Activated T-cell treated with anti-CD3 and anti-CD28 coated beads, Interleukin-2, amount 50 U/mL, for 4 hours (primary cell): ENCODE data around the gene SYNCRIP. TPM values are rescaled to one million over a fixed set of nuclear protein-coding genes. Genes with fewer than 3 reads are reported as not detected.
"Not testable (repeated sequence)": the region's sequence is repeated elsewhere in the genome, so short reads cannot be mapped to it uniquely, and the experiment has no call there.

Experiments used
- ATAC-seq, 2 donors: fragments of 200-7000 bp; cut with Tn5 transposase; one replicate each; pipeline ENCODE4 v1.10.0; 2021
- DNase-seq: peaks from one replicate; pipeline ENCODE4 v3.0.0-alpha.2; 2020
- H3K27me3 Mint-ChIP-seq: one replicate; pipeline ENCODE4 v1.8.0; 2021; ENCODE audit warnings: low read depth, mixed read lengths
- H3K36me3 Mint-ChIP-seq: one replicate; pipeline ENCODE4 v1.8.0; 2022; ENCODE audit warnings: mixed read lengths; ENCODE audit not compliant: insufficient read depth
- H3K4me1 Mint-ChIP-seq: one replicate; pipeline ENCODE4 v1.8.0; 2021; ENCODE audit warnings: low read depth, mixed read lengths
- H3K4me3 Mint-ChIP-seq: one replicate; pipeline ENCODE4 v1.8.0; 2021; ENCODE audit warnings: mild to moderate bottlenecking, moderate library complexity, mixed read lengths
- H3K9me3 Mint-ChIP-seq: one replicate; pipeline ENCODE4 v1.8.0; 2021; ENCODE audit warnings: mixed read lengths
- total RNA-seq, 3 donors: library from RNA; stranded (reverse); gene quantifications; one replicate each; pipeline ENCODE4 v1.2.1, GENCODE V29; 2021

The SYNCRIP gene
- total RNA-seq, 3 donors from 2014 or later = 248 to 285 (median 283) TPM

DNA sequence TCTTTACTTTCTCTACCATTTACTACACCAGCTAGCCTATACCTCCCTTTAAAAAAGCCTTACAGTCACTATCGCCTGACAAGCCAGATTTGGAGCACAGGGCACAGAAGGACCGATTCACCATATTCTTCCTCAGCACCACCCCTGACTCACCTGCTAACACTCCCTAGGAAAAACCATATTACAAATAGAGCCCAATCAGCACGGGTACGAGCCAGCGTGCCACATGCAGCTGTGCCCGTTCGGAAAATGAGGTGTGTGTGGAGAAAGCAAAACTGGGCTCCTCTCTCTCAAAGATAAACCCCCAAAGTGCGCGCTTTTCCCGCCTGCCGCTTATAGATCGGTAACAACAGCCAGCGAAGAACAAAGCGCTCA lies 1.2 kb downstream of the SYNCRIP start:
- Mint-ChIP-seq H3K27me3 (no peaks in the 10 kb centered on the region), H3K4me1 (peaks cover 54% of the 10 kb centered on the region), H3K4me3 (peak overlapping the region; percentile 93), H3K9me3 (no peaks in the 10 kb centered on the region), H3K36me3 (peaks cover 51% of the 10 kb centered on the region)
- ATAC-seq (no peak), DNase-seq (no peak)

DNA sequence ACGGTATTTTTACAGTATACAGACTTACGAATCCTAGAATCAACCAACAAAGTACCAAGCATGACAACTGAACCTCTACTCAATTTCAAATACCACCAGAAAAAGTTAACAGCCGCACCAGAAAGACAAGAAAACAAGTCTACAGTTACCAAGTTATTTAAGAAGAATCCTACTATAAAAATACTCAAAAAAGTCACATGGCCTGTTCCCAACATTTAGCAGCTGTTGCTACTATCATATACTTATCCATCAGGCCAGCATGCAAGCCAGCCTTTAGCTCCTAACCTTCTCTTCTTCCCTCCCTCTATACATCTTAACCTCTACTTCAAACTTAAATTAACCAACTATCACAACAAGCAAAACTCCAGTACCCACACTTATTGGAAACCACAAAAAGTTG lies 1.9 kb downstream of the SYNCRIP start:
- ATAC-seq = no peak
- DNase-seq = no peak
- Mint-ChIP-seq H3K4me3 (peak overlapping the region; percentile 93), H3K4me1 (peaks cover 56% of the 10 kb centered on the region), H3K27me3 (no peaks in the 10 kb centered on the region), H3K9me3 (no peaks in the 10 kb centered on the region), H3K36me3 (peaks cover 52% of the 10 kb centered on the region)

DNA sequence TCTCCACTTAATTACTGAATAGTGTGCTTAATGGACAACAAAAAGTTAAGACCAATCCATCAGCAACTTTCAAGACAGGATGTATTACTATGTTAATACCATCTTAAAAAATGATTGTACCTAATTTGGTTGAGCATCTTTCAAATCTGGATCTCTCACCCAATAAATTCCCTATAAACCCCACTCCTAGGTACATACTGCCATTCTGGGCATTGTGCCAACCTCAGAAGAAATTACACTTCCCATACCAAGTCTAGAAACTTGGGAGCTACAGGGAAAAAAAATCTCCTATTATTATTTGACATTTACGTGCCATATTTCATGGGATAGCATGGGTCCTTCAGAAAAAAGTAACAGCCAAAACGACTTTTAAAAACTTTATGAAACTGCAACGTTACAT lies 5.1 kb downstream of the SYNCRIP start:
- H3K4me1 Mint-ChIP-seq = peaks cover 56% of the 10 kb centered on the region
- no peaks in the 10 kb centered on the region for H3K9me3 Mint-ChIP-seq

DNA sequence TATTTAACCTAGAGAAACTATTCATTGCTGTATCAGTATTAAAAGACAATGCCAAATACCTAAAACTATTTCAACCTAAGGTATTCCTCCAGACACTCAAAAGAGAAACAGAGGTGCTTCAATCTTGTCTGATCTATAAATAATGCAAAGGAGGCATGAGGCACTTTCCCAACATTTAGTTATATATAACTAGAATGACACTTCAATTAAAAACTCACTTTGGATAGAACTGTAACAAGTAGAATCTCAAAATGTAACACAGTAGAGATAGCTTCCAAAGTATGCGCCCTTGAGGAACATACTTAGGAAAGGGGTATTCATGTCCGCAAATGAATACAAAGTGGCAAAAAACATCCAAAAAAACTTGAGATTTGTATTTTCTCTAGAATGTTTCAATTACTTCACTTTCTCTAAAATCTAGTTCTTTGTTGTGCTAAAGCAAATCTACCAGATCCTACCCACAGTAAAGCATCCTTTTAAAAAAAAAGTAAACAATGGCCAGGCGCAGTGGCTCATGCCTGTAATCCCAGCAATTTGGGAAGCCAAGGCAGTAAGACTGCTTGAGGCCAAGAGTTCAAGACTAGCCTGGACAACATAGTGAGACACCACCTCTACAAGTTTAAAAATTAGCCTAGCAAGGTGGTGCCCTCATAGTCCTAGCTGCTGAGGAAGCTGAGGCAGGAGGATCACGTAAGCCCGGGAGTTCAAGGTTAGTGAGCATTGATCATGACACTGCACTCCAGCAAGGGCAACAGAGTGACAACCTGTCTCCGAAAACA lies 10.3 kb downstream of the SYNCRIP start:
- peaks cover 54% of the 10 kb centered on the region for H3K36me3 Mint-ChIP-seq
- no peaks in the 10 kb centered on the region for H3K9me3 Mint-ChIP-seq
- no peak overlapping the region for H3K4me3 Mint-ChIP-seq
- DNase-seq (no peak), ATAC-seq (no peak)
- H3K4me1 Mint-ChIP-seq = peaks cover 55% of the 10 kb centered on the region
- H3K27me3 Mint-ChIP-seq = no peaks in the 10 kb centered on the region

More for the DNA sequence above, 5.1 kb downstream of the SYNCRIP start:
- DNase-seq = no peak
- no peaks in the 10 kb centered on the region for H3K27me3 Mint-ChIP-seq
- H3K36me3 Mint-ChIP-seq = peaks cover 69% of the 10 kb centered on the region
- no peak for ATAC-seq
- peak overlapping the region; percentile 33 for H3K4me3 Mint-ChIP-seq

DNA sequence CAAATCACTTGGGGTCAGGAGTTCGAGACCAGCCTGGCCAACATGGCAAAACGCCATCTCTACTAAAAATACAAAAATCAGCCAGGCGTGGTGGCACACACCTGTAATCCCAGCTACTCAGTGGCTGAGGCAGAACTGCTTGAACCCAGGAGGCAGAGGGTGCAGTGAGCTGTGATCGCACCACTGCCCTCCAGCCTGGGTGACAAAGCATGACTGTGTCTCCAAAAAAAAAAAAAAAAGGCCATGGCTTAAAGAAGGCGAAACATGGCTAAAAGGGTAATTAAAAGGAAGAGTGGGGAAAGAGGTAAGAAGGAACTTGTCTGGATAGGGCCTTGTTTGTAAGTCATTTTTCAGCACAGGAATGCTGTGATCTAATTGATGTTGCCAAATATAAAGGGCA lies 11.6 kb downstream of the SYNCRIP start:
- Mint-ChIP-seq H3K36me3 (peaks cover 51% of the 10 kb centered on the region), H3K4me1 (peaks cover 51% of the 10 kb centered on the region)
- not testable (repeated sequence) for H3K9me3 Mint-ChIP-seq, DNase-seq, H3K4me3 Mint-ChIP-seq, ATAC-seq, H3K27me3 Mint-ChIP-seq

DNA sequence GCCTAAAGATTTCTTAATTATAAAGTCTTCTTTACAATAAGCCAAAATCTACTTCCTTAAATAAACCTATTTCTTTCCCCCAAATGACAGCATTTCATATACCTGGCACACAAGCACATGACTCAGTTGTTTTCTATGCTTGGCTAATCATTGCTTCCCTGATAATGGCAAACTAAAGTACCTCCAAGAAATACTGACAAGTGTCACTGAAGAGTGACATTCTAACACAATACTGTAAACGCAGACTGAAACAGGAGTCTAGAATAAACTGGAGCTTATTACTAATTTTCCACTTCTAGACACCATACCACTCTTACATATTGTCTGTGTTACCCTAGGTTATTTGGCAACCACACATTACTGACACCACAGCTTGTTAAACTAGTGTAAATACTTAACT lies 14.3 kb downstream of the SYNCRIP start:
- peaks cover 54% of the 10 kb centered on the region for H3K36me3 Mint-ChIP-seq
- peaks cover 64% of the 10 kb centered on the region for H3K4me1 Mint-ChIP-seq
- no peak for DNase-seq
- no peak for ATAC-seq
- no peaks in the 10 kb centered on the region for H3K9me3 Mint-ChIP-seq
- H3K27me3 Mint-ChIP-seq = no peaks in the 10 kb centered on the region
- no peak overlapping the region for H3K4me3 Mint-ChIP-seq

DNA sequence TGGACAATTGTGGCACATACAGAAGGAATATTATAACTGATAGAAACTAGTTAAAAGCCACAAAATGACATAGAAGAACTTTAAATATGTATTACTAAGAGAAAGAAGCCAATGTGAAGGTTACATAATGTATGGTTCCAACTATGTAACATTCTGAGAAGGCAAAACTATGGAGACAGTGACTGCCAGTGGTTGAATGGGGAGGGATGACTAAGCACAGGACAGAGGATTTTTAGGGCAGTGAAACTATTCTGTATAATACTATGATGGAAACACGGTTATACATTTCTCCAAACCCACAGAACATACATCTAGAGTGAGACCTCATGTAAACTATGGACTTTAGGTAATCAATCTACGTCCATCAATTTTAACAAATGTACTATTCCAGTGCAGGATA lies 22.4 kb downstream of the SYNCRIP start:
- H3K9me3 Mint-ChIP-seq = no peaks in the 10 kb centered on the region
- no peaks in the 10 kb centered on the region for H3K27me3 Mint-ChIP-seq
- H3K4me3 Mint-ChIP-seq = no peak overlapping the region
- H3K4me1 Mint-ChIP-seq = peaks cover 26% of the 10 kb centered on the region
- DNase-seq = no peak
- ATAC-seq = no peak
- peaks cover 63% of the 10 kb centered on the region for H3K36me3 Mint-ChIP-seq

DNA sequence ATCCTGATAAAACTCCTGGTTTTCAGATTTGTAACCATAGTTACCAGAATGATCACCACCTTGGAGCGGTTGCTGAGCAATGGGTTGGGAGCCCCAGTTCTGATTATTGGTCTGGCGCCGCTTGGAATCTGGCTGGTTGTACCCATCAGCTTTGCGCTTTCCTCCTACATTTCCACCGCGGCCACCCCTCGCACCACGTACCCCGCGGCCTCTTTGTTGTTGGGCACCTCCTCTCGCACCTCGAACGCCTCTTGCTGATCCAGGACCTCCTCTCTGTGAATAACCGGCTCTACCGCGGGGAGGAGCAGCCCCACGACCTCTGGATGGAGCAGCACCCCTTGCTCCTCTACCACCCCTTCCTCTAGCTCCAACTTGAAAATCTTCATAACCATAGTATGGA lies 27.9 kb downstream of the SYNCRIP start:
- peak overlapping the region; percentile 1 for H3K4me3 Mint-ChIP-seq
- H3K36me3 Mint-ChIP-seq = peaks cover 45% of the 10 kb centered on the region
- DNase-seq = no peak
- no peaks in the 10 kb centered on the region for H3K9me3 Mint-ChIP-seq
- no peak for ATAC-seq
- H3K27me3 Mint-ChIP-seq = no peaks in the 10 kb centered on the region
- H3K4me1 Mint-ChIP-seq = peaks cover 11% of the 10 kb centered on the region

DNA sequence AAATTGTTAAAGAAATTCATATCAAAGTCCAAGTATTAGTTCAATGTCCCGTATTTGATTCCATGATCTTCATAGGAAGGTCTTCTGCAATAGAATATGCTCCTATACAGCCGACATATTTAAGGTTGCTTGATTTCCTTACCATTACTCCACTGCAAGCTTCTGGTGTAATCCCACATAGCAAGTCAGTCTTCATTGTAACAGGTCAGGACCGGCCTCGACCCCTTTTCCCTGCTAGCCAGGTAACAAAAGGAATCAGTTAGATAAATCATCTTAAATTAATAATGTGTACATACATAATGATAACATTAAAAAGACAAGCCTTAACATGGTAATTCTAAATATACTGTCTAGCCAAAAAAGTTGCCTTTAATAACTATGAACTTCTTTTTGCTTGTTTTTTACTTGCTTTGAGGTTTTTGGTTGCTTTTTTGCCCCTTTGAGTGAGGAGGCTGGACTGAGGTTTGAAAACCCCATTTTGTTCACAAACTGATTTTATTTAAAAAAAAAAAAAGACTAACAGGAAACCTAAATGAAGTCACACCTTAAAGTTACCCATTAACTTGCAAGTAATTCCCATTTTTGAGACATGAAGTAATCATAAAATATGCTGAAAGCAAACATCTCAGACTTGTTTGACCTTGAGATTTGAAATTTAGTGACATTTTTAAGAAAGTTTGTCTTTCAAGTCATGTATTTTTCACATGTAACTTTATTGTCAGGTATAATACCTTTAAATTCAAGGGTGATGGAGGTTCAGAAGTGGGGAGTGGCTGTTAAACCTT lies 29.8 kb downstream of the SYNCRIP start:
- Mint-ChIP-seq H3K27me3 (no peaks in the 10 kb centered on the region), H3K4me1 (peaks cover 4% of the 10 kb centered on the region), H3K9me3 (no peaks in the 10 kb centered on the region), H3K36me3 (peaks cover 46% of the 10 kb centered on the region), H3K4me3 (no peak overlapping the region)
- DNase-seq = no peak
- ATAC-seq = no peak

DNA sequence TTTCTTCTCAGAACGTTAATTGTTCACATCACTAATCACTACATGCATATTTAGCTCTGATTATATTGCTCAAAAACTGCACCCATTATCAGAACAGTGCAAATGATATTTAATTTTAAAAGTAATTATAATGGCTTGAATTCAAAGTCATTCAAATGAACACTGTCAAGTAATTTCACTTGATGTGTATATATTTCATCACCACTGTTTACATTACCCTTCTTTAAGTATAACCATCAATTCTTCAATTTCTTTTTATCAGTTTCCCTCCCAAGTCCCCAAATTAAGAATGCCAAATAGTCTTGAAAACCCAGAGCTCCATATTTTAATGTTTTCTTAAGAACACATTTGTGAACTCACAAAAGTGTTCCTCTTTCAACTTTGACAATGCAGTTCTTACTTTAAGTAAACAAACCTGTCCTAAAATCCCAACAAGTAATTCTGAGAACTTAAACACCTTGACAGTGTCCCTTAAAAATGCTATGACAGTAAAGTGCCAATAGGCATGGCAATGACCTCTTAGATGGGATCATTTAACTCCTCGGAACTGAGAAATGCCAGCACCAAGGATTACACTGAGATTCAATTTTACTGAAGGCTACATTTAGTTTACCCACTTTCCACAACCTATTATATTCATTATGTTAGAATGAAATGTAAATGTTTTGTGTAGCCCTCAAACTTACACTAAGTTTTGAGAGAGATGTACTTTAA lies 32.3 kb downstream of the SYNCRIP start:
- DNase-seq = no peak
- peaks cover 38% of the 10 kb centered on the region for H3K36me3 Mint-ChIP-seq
- H3K4me3 Mint-ChIP-seq = no peak overlapping the region
- peaks cover 4% of the 10 kb centered on the region for H3K4me1 Mint-ChIP-seq
- ATAC-seq = no peak
- H3K27me3 Mint-ChIP-seq = no peaks in the 10 kb centered on the region
- no peaks in the 10 kb centered on the region for H3K9me3 Mint-ChIP-seq

DNA sequence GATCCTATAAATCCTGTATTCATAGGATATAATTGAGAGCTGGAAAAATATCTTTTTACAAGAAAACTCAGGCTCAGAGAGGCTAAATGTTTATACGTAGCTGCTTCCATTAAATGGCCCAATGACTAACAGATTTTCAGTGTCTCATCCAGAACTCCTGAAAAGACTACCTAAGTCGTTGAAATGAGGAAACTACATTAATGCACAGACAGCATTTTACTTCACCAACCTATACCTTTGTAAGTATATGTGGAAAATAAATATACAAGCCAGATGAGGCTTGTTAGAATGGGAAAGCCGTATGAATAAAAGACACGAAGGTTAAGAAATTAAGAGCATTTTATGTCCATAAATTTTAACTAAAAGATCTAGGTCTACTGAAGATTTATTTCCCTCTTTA lies 40.6 kb downstream of the SYNCRIP start:
- no peaks in the 10 kb centered on the region for H3K27me3 Mint-ChIP-seq
- DNase-seq (no peak), ATAC-seq (no peak)
- H3K36me3 Mint-ChIP-seq = peaks cover 5% of the 10 kb centered on the region
- H3K4me3 Mint-ChIP-seq = no peak overlapping the region
- H3K4me1 Mint-ChIP-seq = no peaks in the 10 kb centered on the region
- H3K9me3 Mint-ChIP-seq = no peaks in the 10 kb centered on the region

DNA sequence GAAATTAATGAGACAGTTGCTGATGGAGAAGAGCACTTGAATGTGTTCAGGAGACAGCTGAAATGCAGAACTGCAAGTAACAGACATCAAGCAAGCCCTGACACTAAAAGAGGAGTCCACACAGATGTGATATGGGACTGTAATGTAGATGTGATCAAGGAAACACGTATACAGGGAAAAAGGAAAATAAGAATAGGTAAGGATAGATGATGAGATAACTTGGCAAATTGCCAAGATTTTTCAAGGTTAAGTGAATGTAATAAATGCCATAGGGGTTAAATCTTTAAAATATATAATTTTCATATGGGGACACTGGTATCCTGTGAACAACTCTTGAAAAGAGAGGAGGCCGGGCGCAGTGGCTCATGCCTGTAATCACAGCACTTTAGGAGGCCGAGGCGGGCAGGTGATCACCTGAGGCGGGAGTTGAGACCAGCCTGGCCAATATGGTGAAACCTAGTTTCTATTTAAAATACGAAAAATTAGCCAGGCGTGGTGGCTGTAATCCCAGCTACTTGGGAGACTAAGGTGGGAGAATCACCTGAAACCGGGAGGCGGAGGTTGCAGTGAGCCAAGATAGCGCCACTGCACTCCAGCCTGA lies 41.9 kb downstream of the SYNCRIP start:
- ATAC-seq (no peak), DNase-seq (no peak)
- H3K4me1 Mint-ChIP-seq = no peaks in the 10 kb centered on the region
- no peaks in the 10 kb centered on the region for H3K9me3 Mint-ChIP-seq
- no peak overlapping the region for H3K4me3 Mint-ChIP-seq
- H3K36me3 Mint-ChIP-seq = peaks cover 5% of the 10 kb centered on the region
- no peaks in the 10 kb centered on the region for H3K27me3 Mint-ChIP-seq

DNA sequence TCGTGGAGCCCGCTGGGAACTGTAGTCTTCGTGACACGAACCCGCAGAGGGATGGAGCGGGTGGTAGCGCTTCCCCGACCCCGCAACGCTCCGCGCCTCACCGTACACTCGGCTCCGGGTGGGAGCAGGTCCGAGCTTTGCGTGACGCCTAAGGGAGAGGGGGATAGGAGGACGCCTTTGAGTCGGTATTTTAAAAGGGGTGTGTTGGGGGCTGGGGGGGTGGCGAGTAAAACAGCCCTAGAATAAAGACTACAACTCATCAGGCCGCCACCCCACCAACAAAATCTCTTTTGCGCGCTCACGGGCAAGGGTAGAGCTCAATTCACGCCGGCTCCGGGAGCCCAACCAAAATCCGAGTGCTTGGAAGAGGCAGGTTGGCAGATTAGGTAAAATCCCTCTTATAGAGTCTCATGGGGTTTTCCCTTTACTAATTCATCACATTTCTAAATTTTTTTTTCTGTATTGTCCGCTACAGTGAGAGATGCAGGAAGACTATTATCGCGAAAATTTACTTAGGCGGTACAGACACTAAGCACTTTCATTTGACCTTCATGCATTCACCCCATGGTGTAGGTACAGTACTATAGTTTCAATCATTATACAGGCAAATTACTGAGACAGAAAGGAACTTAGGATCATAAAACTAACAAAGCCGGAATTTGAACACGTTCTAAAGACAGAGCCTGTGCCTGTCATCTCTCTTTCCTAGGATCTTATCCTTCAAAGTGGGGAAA lies 48.3 kb downstream of the SYNCRIP start:
- Mint-ChIP-seq H3K36me3 (peaks cover 5% of the 10 kb centered on the region), H3K27me3 (no peaks in the 10 kb centered on the region), H3K9me3 (no peaks in the 10 kb centered on the region), H3K4me1 (peaks cover 39% of the 10 kb centered on the region), H3K4me3 (peak overlapping the region; percentile 92)
- DNase-seq (peak; percentile 28), ATAC-seq (peak; percentile 43 to 54)
